HG03066 (cell line): ENCODE measurements around the gene DUSP7.

ENCODE experiments used
- ATAC-seq: cut with Tn5 transposase; IDR thresholded peaks from one replicate; pipeline ENCODE4 v1.9.1; 2021; ENCODE audit warnings: low read depth; ENCODE audit not compliant: unreplicated experiment

DUSP7 gene

GRCh38 chr3:52031896-52032295 is 24.5 kb downstream of the DUSP7 start:
- no peak for ATAC-seq

- no peak for ATAC-seq
Measured at GRCh38 chr3:52030714-52031310, 25.6 kb downstream of the DUSP7 start.

GRCh38 chr3:52029535-52029934 is 26.8 kb downstream of the DUSP7 start:
- ATAC-seq: no peak

- ATAC-seq: no peak
Measured at GRCh38 chr3:52029053-52029452, 27.3 kb downstream of the DUSP7 start.

- no peak for ATAC-seq
Measured at GRCh38 chr3:52028572-52028971, 27.8 kb downstream of the DUSP7 start.

- ATAC-seq: no peak
Measured at GRCh38 chr3:52026041-52026440, 30.3 kb downstream of the DUSP7 start.

GRCh38 chr3:52025453-52025852 is 30.9 kb downstream of the DUSP7 start:
- no peak for ATAC-seq

GRCh38 chr3:52024765-52025452 is 31.5 kb downstream of the DUSP7 start:
- no peak for ATAC-seq

GRCh38 chr3:52023860-52024764 is 32.3 kb downstream of the DUSP7 start:
- ATAC-seq: no peak

GRCh38 chr3:52023101-52023770 is 33.1 kb downstream of the DUSP7 start:
- ATAC-seq: no peak

GRCh38 chr3:52022323-52023100 is 33.9 kb downstream of the DUSP7 start:
- no peak for ATAC-seq

- no peak for ATAC-seq
Measured at GRCh38 chr3:52021489-52022268, 34.7 kb downstream of the DUSP7 start.

GRCh38 chr3:52020796-52021195 is 35.6 kb downstream of the DUSP7 start:
- no peak for ATAC-seq

- no peak for ATAC-seq
Measured at GRCh38 chr3:52019352-52020080, 36.9 kb downstream of the DUSP7 start.

- ATAC-seq: no peak
Measured at GRCh38 chr3:52018319-52019000, 37.9 kb downstream of the DUSP7 start.

- ATAC-seq: no peak
Measured at GRCh38 chr3:52017586-52017985, 38.8 kb downstream of the DUSP7 start.

GRCh38 chr3:52015438-52016228 is 40.7 kb downstream of the DUSP7 start:
- no peak for ATAC-seq
